Epithelial cell of esophagus (primary cell): ENCODE data around the gene LYRM7.

Source experiments
- DNase-seq: peaks from one replicate; pipeline ENCODE4 v3.0.0; 2010; ENCODE audit warnings: low read depth
- H3K4me3 ChIP-seq: 2 replicates; pipeline ENCODE4 v1.5.1; 2011; ENCODE audit warnings: mild to moderate bottlenecking, low read length, control low read depth
- CTCF ChIP-seq: IDR thresholded peaks from 2 replicates; pipeline ENCODE4 v1.5.1; 2011; ENCODE audit warnings: low read depth, mild to moderate bottlenecking, low read length, control low read depth, inconsistent platforms; ENCODE audit not compliant: insufficient read depth; ENCODE audit errors: missing control alignments

The LYRM7 gene

GRCh38 chr5:131209506-131210150 lies 38.9 kb downstream of the LYRM7 start:
- DNase-seq: no peak
- no peak overlapping the region for H3K4me3 ChIP-seq
- no peak for TF ChIP-seq CTCF

- no peak overlapping the region for H3K4me3 ChIP-seq
Observed at GRCh38 chr5:131210151-131210510, 39.4 kb downstream of the LYRM7 start.

GRCh38 chr5:131211669-131212068 lies 40.9 kb downstream of the LYRM7 start:
- no peak overlapping the region for H3K4me3 ChIP-seq
- no peak for DNase-seq
- no peak for TF ChIP-seq CTCF

More at GRCh38 chr5:131210151-131210510, 39.4 kb downstream of the LYRM7 start:
- no peak for DNase-seq
- TF ChIP-seq CTCF: no peak

GRCh38 chr5:131212471-131213021 lies 41.8 kb downstream of the LYRM7 start:
- TF ChIP-seq CTCF: no peak

GRCh38 chr5:131214609-131215227 lies 44.0 kb downstream of the LYRM7 start:
- no peak for TF ChIP-seq CTCF
- no peak overlapping the region for H3K4me3 ChIP-seq
- DNase-seq: no peak

More at GRCh38 chr5:131212471-131213021, 41.8 kb downstream of the LYRM7 start:
- no peak overlapping the region for H3K4me3 ChIP-seq
- DNase-seq: no peak

- no peak overlapping the region for H3K4me3 ChIP-seq
- DNase-seq: no peak
- TF ChIP-seq CTCF: no peak
Observed at GRCh38 chr5:131217791-131218190, 47.0 kb downstream of the LYRM7 start.
